Right renal pelvis (tissue), 4 donors: Measurements from ENCODE around the gene TBC1D30. TPM values are rescaled to one million over a fixed set of nuclear protein-coding genes. Genes with fewer than 3 reads are reported as not detected.
A peak's percentile ranks its signal among the peaks of the same experiment; 100 is the strongest.
"Not testable (repeated sequence)": the region's sequence is repeated elsewhere in the genome, so short reads cannot be mapped to it uniquely, and the experiment has no call there.

Experiments used
- DNase-seq, 4 donors: peaks; one replicate each; pipeline ENCODE4 v3.0.0-alpha.2; 2013; ENCODE audit warnings: low read depth in 4 of 4, low spot score in 3 of 4, missing footprints in 1 of 4
- polyA plus RNA-seq, 4 donors: library from polyadenylated mRNA; unstranded; fragments of 120-200 nt; gene quantifications; one replicate each; pipeline ENCODE4 v1.2.1, GENCODE V29; 2013; ENCODE audit not compliant: insufficient read length in 4 of 4

The TBC1D30 gene
- polyA plus RNA-seq, 4 donors: 5.2 to 8.0 (median 5.9) TPM

DNA sequence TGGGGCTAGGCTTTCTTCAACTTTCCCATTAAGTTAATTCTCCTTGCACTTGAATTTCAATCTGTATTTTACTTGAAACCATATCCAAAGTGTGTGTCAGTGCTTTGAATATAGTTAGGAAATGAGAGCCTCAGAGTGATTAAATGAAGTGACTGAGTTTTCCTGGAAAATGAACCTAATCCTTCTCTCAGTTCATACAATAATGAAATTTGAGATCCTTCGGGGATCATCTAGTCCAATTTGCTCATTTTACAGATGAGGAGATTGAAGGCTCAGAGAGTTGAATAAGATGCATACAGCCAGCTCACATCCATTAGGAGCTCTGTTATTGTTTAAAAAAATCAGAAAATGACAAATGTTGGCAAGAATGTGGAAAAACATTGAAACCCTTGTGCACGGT lies 18.3 kb upstream of the TBC1D30 start:
- DNase-seq: no peak

DNA sequence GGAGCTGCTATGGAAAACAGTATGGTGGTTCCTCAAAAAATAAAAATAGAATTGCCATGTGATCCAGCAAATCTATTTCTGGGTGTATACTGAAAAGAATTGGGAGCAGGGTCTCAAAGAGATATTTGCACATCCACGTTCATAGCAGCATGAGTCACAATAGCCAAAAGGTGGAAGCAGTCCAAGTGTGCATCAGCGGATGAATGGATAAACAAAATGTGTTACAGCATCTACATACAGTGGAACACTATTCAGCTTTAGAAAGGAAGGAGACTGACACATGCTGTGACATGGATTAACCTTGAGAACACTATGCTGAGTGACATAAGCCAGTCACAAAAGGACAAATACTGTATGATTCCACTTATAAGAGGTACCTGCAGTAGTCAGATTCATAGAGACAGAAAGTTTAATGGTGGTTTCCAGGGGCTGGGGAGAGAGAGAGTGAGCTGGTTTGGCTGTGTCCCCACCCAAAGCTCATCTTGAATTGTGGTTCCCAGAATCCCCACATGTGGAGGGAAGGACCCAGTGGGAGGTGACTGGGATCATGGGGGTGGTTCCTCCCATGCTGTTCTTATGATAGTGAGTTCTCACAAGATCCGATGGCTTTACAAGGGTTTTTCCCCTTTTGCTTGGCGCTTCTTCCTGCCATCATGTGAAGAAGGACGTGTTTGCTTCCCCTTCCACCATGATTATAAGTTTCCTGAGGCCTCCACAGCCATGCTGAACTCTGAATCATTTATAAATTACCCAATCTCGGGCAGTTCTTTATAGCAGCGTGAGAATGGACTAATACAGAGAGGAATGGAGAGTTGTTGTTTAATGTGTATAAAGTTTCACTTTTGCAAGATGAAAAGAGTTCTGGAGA lies 17.6 kb upstream of the TBC1D30 start:
- no peak for DNase-seq

DNA sequence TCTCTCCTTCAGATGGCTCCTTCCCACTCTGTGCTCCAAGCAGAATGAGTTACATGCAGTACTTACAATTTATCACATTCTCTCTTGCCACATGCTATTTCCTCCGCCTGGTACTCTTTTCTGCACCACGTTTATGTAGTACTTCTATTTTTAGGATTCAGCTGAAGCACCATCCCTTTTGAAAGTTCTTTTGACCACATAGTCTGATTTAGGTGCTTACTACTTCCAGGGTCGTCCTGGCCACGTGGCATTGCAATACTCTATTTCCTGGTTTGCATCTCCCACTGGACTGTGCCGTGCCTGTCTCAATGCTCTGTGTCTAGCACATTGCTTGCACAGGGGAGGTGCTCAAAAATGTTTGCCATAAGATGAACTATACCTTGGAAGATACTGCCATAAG lies 16.3 kb upstream of the TBC1D30 start:
- DNase-seq: no peak

DNA sequence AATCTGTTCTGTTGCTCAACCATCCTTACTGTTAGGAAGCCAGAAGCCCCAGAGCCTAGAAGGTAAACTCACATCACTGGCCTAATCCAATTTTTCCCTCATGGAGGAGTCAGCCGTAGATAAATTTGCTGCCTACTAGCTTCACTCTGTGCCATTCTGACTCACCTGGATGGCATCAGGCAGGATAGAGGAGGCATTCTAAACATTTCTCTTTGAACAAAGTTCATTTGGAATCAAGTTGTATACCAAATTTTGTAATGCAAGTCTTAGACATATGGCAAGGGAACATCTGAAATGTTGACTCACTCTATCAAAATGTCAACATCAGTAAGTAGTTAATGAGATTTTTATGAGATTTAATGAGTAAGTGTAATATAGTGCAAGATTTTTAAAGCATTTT lies 13.6 kb upstream of the TBC1D30 start:
- DNase-seq: no peak

DNA sequence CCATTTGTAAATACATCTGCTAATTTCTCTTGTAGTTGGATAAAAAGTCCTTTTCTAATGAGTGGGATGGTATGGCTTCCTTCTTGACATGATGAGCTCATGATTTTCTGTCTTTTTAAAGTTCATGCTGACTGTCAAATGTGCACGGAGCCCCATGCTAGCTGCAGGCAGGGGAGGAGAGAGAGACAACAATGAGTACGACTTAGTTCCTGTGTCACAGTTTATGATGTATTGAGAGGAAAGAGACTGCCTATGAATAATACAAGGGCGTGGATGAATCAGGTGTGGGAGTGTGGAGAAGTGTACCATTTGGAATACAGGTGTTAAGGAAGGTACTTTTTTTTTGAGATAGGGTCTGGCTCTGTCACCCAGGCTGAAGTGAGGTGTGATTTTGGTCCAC lies 10.7 kb upstream of the TBC1D30 start:
- DNase-seq: no peak

DNA sequence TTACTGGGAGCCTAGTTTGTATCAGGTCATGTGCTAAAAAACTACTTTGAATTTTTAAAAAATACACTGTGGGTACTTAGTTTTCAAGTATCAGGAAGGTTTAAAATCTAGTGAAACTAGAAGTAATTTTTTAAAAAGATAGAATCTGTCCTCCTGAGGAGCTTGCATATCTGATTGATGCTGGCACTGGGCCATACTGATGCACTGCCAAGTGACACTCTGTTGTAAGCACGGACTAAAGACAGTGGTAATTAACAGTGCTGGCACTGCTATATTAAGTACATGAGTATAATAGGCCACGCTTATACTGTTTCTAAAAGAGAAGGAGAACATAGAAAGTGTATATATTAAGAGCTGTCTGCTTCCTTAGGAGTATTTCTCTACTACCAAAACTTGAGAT lies 10.0 kb upstream of the TBC1D30 start:
- DNase-seq: no peak

DNA sequence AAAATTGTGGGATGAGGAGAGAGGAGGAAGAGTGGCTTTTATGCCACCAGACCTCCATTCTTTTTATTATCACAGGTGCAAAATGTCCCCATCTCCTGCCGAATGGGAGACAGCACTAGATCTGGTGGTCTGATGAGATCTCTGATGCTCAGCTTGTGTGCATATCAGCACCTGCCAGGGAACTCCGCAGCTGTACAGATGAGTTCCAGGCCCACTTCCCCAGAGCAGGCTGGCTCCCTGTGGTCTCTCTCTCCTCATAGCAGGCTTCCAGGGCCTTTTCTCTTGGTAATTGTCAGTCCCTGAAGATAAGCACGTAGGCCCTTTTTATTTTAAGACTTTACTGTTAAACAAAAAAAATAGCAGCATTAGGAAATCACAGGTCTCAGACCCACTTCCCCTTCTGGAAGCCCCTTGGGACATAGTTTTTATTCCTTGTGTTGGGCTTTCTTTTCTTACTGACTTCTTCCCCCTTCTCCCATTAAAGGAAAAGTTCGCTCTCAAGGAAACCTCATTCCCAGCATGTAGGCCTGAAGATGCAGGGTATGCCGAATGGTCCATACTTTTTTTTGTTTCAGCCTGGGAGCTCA lies 4.5 kb upstream of the TBC1D30 start:
- no peak for DNase-seq

DNA sequence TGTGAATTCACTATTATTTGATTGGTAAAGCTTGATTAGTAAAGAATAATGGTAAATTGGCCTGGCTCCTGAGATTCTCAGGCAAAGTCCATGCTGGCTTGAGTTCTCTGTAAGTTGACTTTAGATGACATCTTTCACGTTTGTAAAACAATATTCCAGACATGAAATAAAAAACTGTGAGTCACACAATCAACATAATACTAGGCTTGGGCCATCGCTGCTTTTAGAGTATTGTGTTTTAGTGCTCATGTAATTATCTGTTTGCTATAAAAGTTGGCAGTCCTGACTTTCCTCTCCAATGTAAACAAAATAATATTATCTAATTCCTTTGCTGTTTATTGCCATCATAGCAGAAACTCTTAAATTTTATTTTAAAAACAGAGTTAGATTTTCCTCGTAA lies 3.9 kb upstream of the TBC1D30 start:
- DNase-seq: no peak

DNA sequence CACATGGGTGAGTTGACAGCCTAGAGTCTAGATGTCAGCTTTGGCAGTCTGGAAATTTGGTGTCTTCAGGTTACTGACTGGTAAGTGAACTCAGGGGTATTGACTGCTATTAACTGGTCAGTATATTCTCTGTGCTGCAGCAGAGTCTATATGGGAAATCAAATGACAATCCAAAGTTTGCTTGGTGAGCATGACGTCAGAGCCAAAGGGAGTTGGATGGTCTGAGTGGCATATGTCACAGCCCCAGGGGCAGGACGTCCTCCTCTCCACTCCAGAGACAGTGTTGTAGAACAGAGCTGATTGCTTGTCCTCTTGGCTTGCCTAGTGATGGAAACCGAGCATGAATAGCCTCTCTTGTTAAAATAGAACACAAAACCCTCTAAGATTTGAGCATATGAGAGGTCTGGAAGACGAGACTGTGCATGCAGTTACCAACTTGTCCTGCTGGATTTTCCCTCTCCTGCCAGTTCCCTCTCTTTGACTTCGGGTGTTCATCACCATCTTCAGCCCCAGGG lies 3.3 kb upstream of the TBC1D30 start:
- DNase-seq: no peak

DNA sequence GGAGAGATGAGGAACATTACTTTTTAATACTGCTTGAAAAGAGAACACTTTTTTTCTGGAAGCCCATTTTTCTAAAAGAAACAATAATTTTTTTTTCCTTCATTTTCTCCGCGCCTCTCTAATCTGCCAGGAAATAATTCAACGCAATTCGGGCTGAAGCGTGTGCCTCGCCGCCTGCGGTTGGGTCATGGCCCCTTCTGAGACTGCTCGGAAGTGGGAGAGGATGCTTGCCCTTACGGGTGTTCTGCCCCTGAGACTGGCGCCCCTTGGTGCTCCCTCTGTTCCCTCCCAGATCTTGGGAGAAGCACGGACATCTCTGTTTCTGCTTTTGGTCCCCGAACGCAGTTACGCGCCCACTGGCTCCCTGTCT lies 332 bp upstream of the TBC1D30 start:
- no peak for DNase-seq

DNA sequence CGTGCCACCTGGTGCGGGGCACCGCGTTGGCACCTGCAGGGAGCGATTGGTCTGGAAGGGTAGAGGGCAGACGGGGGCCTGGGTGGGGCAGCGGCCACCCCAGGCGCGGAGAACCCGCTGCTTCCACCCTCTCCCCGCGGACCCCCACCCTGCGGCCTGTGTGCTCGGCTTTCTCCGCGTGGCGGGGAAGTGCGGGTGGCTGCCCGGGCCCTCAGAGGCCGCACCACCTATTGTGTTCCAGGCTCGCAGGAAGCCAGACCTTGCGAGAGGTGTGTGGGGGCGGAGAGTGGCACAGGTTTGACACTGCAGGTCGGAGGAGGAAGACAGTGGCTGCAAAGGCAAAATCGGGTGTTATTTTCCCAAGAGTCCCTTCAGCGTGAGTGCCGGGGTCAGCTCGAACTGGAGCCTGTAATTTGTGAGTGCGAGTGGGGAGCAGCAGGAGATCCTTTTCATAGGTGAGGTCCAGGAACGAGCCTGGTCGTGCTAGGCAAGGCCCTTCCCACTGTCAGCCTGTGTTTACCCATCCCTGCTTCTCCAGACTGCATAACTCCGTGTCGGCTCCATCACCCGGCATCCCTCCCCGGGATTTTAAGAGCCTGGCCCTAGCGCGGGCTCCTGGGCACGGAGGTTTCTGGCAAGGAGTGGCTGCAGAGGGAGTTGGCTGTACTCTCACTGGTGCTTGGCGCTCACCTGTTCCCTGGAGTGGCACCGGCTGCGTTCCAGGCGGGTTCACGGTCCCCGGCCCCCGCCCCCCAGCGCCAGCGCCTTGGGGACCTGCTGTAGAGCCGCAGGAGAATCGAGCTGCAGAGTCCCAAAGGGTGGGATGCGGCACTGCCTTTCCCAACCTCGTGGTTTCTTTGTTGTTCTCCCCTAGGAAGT lies 935 bp downstream of the TBC1D30 start:
- DNase-seq: no peak

DNA sequence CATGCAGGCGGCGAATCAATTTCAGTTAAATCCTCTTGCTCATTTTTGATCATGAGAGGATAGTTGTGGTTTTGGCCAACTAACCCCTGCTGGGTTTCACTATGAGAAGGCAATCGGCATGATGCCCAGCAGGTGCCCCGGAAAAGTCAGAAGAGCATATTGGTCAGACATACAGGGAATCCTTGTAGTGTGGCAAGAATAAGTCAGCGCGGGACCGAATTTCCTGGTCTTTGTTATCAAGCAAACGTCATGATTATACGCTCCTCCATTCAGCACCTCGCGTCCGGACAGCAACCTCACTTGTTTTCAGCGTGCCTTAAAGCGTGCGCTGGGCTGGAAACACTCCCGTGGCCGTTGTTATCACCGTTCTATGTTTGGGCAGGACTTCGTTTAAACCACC lies 1.8 kb downstream of the TBC1D30 start:
- DNase-seq: peak; percentile 58 to 81 (median 66)

DNA sequence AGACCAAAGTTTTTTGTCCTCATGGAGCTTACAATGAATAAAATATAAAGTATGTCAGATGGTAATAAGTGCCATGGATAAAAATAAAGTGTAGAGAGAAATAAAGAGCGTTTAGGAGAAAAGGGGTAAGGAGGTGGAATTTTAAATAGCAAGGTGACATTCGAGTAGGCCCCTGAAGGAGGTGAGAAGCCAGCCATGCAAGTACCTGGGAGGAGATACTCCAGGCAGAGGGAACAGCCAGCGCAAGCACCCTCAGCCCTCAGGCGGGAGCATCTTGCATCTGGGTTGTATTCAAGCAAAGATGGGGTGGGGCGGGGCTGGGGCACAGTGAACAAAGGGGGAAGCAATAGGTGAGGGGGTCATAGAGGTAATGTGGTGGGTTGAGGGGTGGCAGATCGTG lies 4.3 kb downstream of the TBC1D30 start:
- DNase-seq: no peak

DNA sequence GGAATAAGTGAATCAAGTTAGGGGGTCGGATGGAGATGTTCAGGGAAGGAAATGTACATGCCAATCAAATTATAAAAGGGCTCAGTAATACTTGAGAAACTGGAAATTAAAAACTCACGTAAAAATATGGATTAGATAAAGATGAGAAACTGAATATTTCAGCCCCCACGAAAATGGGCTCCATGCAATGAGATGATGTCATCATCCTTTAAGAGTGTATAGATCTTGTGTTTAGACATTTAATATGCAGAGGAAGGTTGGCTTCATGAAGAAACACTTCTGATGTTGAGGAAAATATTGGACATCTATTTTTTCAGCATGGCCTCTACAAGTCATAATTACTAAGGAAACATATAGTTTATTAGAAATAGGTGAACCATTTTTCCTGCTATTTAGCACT lies 9.5 kb downstream of the TBC1D30 start:
- DNase-seq: no peak

DNA sequence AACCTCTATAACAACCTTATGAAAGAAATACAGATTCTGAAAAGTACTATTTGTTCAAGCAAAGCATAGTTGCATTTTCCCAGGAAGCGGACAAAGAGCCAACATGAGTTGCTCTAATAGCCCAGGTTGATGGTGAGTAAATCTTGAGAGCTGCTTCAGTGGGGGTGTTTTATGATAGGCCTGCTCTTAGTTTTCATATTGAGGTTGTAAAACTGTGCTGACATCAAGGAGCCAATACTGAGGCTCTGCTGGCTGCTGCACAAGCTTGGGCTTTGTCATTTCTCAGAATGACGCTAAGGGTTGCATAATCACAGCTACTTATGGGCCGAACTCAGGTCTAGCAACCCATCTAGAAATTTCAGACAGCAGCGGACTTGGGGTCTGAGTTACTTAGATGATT lies 11.5 kb downstream of the TBC1D30 start:
- DNase-seq: no peak

DNA sequence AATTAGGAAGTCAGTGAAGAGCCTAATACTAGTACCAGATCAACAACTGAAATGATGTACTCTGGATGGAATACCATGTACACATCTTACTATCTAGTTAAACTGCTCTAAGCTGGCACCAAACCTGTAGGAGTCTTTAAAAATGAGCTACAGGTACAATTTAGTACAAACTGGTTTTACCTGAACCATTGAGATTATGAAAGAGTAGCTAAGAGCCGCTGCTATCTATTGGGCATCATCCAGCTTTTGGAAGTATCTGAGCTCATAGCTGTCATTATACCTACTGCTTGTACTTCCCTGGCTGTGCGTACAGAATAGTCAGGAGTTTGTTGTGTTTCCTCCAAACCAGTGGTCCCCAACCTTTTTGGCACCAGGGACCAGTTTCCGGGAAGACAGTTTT lies 12.4 kb downstream of the TBC1D30 start:
- DNase-seq: no peak

DNA sequence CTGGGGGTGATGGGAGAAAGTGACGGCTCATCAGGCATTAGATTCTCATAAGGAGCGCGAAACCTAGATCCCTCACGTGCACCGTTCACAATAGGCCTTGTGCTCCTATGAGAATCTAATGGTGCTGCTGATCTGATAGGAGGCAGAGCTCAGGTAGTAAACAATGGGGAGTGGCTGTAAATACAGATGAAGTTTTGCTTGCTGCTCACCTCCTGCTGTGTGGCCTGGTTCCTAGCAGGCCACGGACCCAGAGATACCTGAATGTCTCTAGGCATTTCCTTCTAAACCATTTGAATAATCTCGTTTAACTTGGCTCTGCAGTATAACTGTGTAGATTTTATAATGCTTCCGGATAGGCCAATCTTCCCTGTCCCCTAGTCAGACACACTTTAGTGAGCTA lies 13.0 kb downstream of the TBC1D30 start:
- DNase-seq: no peak

DNA sequence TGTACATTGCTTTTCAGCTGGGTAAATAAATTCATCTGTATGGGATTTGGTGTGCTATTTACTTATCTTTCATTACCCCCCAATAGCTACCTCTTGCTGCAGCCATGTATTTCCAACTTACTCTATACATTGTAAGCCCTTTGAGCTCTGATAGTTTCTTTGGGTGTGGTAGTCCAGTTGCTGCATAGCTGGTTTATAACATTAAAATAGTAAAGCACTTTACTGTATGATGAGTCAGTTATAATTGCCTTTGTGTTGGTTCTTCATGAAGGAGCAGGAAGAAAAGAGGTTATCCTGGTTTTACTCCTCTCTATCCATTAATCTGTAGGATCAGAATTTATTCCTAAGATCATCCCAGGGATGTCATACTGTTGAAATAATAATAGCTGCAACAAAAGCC lies 15.7 kb downstream of the TBC1D30 start:
- no peak for DNase-seq

DNA sequence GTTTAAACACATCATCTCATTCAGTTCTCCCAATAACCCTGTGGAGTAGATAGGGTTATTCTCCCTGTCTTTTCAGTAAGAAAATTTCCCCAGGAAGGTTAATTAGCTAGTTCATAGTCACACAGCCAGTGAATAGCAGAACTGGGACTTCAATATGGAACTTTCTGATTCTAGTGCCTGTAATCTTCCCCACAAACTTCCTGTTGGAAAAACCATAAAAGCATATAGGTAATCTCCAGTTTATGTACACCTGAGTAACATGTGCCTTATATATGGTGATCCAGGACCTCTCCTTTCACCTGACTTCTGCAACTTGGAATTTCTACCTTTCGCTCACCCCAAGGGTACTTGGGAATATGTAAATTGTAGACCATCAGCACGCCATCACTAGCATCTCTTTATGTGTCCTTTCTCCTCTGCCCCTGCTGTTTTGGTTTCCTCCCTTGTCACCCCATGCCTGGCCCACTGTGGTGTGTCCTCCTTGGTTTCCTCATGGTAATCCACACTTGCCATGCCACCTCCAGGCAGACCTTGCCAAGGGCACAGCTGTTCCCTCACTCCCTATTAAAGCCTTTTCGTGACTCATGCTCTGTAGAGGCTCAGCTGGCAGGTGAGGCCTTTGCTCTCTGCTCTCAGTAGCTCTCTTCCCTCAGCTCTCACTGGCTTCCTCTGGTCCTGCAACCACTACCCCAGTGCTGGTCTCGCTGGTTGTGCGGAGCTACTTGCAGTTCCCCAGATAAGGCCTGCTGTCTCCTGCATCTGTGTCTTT lies 16.7 kb downstream of the TBC1D30 start:
- no peak for DNase-seq

DNA sequence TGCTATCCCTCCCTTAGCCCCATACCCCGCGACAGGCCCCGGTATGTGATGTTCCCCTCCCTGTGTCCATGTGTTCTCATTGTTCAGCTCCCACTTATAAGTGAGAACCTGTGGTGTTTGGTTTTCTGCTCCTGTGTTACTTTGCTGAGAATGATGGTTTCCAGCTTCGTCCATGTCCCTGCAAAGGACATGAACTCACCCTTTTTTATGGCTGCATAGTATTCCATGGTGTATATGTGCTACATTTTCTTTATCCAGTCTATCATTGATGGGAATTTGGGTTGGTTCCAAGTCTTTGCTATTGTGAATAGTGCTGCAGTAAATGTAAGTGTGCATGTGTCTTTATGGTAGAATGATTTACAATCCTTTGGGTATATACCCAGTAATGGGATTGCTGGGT lies 24.0 kb downstream of the TBC1D30 start:
- DNase-seq: not testable (repeated sequence)
